NCI-H1105 (cell line): ENCODE data around the gene MRPL42.
"Not testable (repeated sequence)": the region's sequence is repeated elsewhere in the genome, so short reads cannot be mapped to it uniquely, and the experiment has no call there.

Experiments
- DNase-seq: peaks from one replicate; lab custom pipeline; 2025; lab: John Stamatoyannopoulos, UW

Gene MRPL42

DNA sequence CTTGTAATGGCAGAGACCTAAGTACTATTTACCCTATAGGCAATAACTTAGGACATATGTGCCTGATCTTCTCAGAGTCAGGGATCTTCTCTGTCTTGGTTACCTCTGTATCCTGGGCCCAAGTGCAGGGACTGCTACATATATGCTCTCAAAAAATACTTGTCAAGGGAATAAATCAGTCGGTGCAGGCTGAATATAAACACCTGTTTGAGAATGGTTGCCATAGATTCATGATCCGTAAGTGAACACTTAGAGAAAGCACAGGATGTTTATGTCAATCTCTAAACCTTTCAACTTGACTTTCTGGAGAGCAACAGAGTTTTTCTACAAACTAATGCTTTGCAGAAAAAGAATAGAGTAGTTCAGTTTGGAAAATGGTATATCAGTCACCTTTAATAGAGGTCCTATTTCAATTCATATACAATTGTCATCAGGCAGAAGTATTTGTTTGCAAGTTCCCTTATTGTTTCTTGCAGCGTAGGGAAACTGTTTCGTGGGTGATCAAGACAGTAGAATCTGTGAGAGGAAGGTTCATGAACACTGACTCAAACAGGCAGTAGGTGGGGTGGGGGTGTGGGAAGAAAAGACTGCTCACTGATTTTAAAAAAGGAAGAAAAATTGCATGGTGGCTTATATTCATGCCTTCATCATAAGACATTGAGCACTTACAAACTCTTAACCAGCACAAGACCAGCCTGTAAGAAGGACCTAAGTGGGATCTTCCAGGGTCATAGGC lies 19.6 kb upstream of the MRPL42 start:
- no peak for DNase-seq

DNA sequence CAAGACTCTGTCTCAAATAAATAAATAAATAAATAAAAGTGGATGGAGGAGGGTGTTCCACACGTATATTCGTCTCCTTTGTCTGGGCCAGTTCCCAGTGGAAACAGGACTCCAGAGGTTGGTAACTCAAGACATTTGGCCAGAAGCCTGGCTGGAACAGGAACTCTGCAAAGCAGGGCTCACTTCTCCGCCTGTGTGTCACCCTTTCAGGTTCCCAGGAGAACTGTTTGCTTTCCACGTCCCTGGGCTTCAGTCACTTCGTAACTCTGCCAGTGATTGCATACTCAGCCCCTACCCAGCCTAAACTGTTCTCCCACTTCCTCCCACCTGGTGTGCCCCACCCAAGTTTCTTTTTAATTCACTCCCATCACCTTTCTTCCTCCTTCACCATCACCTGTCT lies 18.5 kb upstream of the MRPL42 start:
- DNase-seq: no peak

DNA sequence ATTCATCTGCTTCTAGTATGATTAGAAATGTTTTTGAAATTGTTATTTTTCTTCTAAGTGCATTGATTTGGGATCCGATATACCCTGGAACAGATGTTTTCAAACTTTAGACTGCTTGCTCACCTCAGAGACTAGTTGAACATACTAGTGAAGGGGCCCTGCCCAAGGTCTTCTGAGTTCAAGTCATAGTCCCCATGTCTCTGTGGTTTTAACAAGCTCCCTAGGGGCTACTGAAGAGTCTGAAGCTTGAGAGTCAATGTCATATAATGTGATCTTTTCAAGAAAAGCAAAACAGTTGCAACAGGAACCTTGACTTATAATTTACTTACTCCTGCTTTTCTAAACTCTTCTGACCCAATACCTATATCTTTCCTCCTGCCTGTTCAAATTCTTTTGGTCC lies 18.0 kb upstream of the MRPL42 start:
- no peak for DNase-seq

DNA sequence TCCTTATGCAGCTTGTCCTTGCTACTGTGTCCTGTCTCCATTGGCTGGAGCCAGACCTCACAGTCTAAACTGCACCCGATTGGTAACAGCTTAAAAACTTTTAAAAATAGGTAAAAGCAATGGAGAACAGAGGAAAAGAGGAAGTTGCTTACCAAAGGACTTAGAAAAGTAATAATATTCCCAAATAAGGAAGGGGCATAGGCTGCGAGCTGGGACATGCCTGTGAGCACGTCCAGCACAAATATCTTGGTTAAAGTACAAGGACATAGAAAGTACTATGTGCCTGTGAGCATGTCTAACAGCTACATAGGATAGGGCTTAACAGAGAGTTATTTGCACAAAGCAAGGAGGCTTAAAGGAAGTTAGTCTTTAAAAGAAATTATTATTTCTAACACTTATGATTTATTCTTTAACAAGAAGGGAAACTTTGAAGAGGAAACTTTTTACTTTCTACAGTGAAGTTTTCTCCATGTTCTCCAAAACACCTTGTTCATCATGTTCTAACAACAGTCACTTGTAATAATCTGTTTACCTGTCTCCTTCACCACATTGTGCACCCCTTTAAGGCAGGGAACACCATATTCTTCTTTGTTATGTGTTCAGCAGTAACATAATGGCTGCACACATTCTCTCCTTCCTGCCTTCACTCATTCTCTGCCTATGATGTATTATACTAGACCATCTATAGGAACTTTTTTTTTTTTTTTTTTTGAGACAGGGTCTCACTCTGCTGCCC lies 15.7 kb upstream of the MRPL42 start:
- DNase-seq: no peak

DNA sequence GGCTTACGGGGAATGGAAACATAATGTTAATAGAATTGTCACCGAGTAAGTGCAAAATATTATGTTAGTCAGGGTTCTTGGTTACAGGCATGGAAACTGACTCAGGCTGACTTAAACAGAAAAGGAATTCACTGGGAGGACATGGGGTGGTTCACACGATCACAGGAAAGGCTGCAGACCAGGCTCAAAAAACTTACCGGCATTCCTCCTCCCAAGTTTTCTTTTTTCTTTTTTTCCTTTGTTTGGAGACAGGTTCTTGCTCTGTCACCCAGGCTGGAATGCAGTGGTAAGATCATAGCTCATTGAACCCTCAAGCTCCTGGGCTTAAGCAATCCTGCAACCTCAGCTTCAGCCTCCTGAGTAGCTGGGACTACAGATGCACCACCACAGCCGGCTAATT lies 13.7 kb upstream of the MRPL42 start:
- DNase-seq: no peak

DNA sequence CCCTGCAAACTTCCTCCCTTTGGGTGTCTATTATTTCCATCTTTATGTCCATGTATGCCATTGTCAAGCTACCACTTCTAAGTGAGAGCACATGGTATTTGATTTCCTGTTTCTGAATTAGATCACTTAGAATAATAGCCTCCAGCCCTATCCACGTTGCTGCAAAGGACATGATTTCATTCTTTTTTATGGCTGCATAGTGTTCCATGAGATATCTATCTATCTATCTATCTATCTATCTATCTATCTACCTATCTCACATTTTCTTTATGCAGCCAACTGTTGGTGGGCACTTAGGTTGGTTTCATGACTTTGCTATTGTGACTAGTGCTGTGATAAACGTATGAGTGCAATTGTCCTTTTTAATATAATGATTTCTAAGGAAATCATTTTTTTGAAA lies 11.2 kb upstream of the MRPL42 start:
- no peak for DNase-seq

DNA sequence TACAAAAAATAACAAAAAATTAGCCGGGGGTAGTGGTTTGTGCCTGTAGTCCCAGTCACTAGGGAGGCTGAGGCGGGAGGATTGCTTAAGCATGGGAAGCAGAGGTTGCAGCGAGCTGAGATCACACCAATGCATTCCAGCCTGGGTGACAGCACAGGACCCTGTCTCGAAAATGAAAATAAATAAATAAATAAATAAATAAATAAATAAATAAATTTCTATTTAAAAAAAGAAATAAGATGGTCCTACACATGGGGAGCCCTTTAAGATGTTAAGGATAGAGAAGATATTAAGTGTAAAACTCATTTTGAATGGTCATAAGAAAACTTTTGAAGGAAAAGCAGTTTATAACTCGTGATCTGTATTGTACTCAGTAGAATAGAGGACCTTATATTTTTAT lies 8.2 kb upstream of the MRPL42 start:
- DNase-seq: no peak

DNA sequence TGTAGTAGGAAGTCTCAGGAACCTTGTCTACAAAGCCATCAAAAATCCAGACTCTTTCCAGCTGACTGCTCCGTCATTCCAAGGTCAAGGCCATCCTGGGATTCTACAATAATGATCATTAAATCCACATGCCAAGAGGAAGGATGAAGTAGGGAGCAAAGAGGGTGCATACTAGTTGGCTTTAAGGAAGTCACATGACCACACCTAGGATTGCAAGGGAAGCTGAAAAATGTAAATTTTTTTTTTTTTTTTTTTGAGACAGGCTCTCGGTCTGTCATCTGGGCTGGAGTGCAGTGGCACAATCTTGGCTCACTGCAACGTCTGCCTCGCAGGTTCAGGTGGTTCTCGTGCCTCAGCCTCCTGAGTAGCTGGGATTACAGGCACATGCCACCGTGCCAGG lies 7.3 kb upstream of the MRPL42 start:
- DNase-seq: no peak

DNA sequence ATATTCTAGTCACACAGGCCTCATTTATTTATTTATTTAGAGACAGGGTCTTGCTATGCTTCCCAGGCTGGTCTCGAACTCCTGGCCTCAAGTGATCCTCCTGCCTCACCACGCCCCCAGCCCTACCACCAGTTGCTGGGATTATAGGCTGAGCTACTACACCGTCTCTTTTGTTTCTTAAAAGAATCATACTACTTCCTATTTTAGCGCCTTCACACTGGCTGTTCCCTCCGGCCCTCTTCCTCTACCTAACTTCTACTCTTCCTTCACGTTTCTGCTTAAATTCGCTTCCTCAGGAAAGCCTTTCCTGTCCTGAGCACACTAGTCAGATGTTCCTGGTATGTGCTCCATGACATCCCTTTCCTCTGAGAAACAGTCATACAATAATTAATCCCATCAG lies 6.4 kb upstream of the MRPL42 start:
- no peak for DNase-seq

DNA sequence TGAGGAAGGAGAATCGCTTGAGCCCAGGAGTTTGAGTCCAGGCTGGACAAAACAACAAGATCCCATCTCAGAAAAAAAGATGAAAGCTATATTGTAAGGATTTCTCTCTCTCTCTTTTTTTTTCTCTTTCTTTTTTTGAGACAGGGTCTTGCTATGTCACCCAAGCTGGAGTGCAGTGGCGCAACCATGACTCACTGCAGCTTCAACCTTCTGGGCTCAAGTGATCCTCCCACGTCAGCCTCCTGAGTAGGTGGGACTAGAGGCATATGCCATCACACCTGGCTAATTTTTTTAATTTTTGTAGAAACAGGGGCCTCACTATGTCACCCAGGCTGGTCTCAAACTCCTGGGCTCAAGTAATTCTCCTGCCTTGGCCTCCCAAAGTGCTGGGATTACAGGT lies 5.8 kb upstream of the MRPL42 start:
- DNase-seq: no peak

DNA sequence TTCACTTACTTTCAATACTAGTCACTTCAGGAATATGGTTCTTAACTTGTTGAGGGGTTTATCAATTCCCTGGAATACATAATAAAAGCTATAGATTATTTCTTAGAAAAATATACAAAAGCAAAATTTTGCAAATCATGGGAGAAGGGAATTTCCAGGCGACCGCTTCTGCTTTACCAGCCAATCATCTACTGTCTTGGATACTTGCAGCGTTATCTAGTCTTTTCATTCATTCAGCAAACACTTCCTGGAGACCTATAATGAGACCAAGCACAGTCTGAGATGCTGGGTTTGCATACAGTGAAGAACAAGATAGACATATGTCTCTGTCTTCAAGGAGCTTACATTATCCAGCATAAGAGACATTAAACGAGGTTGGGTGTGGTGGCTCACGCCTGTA lies 1.5 kb upstream of the MRPL42 start:
- no peak for DNase-seq

DNA sequence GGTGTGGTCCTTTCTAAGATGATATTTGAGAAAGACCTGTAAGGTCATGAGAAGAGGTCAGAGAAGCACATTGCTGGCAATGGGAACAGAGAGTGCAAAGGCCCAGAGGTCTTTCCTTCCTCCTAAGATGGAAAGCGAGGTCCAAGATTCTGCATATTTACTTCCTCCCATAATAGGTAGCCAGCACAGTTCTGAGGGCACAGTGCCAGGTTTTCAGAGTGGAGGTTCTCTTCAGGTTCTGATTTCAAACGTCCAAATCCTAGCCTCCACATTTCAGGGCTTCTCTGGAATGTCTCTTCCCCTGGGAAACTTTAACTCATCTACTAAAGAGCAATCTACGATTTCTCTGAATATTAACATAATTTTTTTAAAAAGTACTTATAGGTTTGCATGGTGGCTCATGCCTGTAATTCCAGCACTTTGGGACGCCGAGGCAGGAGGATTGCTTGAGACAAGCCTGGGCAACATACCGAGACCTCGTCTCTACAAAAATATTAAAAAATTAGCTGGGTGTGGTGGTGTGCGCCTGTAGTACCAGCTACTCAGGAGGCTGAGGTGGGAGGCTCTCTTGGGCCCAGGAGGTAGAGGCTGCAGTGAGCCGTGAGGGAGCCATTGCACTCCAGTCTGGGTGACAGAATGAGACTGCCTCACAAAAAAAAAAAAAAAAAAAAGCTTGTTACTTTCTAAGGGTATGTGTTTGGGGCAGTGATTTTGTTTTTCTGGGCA lies 526 bp upstream of the MRPL42 start:
- DNase-seq: no peak

DNA sequence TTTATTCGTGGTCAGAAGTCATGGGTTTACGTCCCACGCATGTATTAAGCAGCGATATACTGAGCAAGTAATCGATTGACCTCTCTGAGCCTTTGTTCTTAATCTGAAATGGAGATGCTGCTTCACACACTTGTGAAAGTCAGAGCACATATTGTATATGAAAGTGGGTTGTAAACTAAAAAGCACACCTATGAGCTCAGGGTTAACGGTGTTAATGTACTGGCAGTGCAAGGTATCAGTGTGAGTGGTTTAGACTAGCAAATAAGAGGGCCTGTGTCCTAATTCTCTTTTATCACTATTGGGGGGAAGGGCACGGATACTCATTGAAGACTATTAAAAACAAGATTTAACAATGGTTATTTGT lies 676 bp downstream of the MRPL42 start:
- no peak for DNase-seq

DNA sequence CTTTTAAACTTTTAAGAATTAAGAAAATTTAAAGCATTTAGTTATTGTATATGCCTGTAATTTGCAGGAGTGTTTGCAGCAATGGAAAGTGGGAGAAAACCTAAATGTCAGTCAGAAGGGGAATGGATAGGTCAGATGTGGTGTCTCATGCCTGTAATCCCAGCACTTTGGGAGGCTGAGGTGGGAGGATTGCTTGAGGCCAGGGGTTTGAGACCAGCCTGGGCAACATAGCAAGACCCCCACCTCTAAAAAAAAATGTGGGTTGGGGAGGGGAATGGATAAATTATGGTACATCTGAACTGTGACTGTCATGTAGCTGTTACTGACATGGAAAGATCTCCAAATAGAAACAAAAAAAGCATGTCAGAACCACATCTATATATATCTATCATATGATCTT lies 2.1 kb downstream of the MRPL42 start:
- DNase-seq: no peak

DNA sequence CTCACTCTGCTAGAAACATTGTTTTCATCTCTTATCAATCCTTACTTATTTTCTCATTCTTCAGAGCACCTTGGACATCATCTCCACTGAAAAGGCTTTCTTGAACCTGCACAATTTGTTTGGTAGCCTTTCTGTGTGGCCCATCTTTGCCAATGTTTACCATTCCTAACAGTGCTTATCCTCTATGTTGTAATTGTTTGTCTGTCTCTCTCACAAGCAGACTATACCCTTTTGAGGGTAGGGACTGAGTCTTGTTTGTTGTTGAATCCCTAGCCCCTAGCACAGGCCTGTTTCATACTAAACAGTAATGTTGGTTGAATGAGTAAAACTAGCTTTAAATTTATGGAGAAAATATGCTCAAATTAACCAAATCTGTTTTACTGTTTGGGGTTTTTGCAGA lies 9.2 kb downstream of the MRPL42 start:
- DNase-seq: no peak

DNA sequence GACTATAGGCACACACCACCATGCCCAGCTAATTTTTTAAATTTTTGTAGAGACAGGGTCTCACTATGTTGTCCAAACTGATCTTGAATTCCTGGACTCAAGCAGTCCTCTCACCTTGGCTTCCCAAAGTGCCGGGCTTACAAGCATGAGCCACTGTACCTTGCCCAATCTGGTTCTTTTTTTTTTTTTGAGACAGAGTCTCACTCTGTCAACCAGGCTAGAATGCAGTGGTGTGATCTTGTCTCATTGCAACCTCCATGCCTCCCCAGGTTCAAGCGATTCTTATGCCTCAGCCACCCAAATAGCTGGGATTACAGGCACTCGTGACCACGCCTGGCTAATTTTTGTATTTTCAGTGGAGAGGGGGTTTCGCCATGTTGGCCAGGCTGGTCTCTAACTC lies 15.4 kb downstream of the MRPL42 start:
- DNase-seq: no peak

DNA sequence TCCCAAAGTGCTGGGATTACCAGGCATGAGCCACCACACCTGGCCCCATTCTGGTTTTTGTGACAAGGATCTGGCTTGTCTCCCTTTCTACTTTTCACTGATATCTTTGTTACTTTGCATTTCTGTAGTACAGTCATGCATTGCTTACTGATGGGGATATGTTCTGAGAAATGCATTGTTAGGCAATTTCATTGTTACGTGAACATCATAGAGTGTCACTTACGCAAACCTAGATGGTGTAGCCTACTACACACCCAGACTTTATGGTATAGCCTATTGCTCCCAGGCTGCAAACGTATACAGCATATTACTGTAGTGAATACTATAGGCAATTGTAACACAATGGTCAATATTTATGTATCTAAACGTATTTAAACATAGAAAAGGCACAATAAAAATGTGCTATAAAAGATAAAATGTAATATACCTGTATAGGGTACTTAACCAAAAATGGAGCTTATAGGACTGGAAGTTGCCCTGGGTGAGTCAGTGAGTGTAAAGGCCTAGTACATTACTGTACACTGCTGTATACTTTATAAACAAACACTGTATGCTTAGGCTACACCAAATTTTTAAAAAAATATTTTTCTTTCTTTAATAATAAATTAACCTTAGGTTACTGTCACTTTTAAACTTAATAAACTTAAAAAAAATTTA lies 16.0 kb downstream of the MRPL42 start:
- DNase-seq: no peak

DNA sequence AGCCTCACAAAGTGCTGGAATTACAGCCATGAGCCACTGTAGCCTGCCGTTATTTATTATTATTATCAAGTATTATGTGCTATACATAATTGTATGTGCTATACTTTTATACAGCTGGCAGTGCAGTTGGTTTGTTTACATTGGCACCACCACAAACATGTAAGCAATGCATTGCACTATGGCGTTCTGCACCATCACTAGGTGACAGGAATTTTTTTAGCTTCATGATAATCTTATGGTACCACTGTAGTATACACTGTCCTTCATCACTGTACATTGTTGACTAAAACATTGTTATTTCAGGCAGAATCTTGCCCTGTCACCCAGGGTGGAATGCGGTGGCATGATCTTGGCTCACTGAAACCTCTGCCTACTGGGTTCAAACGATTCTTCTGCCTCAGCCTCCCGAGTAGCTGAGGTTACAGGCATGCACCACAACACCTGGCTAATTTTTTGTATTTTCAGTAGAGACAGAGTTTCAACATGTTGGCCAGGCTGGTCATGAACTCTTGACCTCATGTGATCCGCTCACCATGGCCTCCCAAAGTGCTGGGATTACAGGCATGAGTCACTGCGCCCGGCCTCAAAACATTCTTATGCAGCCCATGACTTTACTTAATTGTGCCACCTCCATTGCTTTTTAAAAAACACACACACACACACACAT lies 17.1 kb downstream of the MRPL42 start:
- no peak for DNase-seq

DNA sequence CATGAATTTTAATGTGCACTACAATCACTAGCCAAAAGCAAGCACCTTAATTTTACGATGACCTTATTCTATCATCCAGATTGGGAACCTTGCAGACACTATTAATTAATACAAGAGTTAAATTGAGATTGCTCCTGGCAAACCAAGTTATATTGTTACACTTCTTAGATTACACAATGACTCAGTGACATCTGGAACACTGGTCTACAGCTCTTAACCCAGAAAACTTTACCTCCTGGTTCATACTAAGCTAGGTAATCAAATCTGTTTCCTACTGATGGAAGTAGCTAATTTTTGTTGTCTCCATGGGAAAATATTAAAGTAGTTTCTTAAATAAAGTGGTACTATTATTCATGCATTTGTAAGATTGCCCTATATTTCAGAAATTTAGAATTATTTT lies 25.5 kb downstream of the MRPL42 start:
- not testable (repeated sequence) for DNase-seq

DNA sequence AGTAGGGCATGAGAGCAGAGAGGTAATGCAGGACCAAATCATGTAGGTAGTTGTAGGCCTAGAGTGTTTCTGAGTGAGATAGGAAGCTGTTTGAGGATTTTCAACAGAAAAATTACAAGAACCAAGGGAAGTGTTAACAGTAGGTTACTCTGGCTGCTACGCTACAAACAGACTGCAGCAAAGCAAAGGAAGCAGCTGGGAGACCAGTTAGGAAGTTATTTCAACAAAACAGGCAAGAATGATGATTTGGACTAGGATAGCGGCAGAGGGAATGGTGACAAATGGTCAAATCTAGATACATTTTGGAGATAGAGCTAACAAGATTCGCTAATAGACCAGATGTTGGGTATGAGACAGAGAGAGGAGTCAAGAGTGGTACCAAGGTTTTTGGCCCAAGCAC lies 26.8 kb downstream of the MRPL42 start:
- no peak for DNase-seq

DNA sequence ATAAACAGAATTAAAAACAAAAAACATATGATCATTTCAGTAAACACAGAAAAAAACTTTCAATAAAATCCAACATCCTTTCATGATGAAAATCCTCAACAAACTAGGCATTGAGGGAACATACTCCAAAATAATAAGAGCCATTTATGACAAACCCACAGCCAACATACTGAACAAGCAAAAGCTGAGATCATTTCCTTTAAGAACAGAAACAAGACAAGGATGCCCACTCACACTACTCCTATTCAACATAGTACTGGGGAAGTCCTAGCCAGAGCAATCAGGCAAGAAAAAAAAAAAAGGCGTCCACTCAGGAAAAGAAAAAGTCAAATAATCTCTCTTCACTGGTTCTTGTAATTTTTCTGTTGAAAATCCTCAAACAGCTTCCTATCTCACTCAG lies 30.1 kb downstream of the MRPL42 start:
- no peak for DNase-seq

DNA sequence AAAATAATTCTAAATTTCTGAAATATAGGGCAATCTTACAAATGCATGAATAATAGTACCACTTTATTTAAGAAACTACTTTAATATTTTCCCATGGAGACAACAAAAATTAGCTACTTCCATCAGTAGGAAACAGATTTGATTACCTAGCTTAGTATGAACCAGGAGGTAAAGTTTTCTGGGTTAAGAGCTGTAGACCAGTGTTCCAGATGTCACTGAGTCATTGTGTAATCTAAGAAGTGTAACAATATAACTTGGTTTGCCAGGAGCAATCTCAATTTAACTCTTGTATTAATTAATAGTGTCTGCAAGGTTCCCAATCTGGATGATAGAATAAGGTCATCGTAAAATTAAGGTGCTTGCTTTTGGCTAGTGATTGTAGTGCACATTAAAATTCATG lies 31.5 kb downstream of the MRPL42 start:
- DNase-seq: not testable (repeated sequence)
